Fibroblast of lung (primary cell): ENCODE results near the gene AFAP1L1.

Experiments
- EZH2 ChIP-seq: IDR thresholded peaks from 2 replicates; pipeline ENCODE4 v1.5.1; 2012; ENCODE audit warnings: low read length, control low read depth, mild to moderate bottlenecking; ENCODE audit errors: missing control alignments
- TF ChIP-seq, protein P1 (sequence below), 2 donors: IDR thresholded peaks in 1 of 2; conservative IDR thresholded peaks in 1 of 2; 1 replicate in 1 of 2; 2 replicates in 1 of 2; pipeline ENCODE4 v1.5.1; 2011 to 2012; ENCODE audit warnings: low read length in 2 of 2, control low read depth in 1 of 2, inconsistent platforms in 1 of 2, low read depth in 1 of 2, mild to moderate bottlenecking in 1 of 2

- TF ChIP-seq, protein P1, sequence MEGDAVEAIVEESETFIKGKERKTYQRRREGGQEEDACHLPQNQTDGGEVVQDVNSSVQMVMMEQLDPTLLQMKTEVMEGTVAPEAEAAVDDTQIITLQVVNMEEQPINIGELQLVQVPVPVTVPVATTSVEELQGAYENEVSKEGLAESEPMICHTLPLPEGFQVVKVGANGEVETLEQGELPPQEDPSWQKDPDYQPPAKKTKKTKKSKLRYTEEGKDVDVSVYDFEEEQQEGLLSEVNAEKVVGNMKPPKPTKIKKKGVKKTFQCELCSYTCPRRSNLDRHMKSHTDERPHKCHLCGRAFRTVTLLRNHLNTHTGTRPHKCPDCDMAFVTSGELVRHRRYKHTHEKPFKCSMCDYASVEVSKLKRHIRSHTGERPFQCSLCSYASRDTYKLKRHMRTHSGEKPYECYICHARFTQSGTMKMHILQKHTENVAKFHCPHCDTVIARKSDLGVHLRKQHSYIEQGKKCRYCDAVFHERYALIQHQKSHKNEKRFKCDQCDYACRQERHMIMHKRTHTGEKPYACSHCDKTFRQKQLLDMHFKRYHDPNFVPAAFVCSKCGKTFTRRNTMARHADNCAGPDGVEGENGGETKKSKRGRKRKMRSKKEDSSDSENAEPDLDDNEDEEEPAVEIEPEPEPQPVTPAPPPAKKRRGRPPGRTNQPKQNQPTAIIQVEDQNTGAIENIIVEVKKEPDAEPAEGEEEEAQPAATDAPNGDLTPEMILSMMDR (conservative IDR thresholded peaks at IDR 0.05 in 1 of 2, IDR thresholded peaks at IDR 0.05 in 1 of 2; ENCODE audit: low read depth in 1 of 2, low read length in 2 of 2) = no peak
- no peak for TF ChIP-seq EZH2
These were observed 66.7 kb downstream of the AFAP1L1 start for GRCh38 chr5:149338364-149338763.
